HG02973 (cell line): ENCODE results near the gene AHNAK.

ENCODE experiments used
- ATAC-seq: cut with Tn5 transposase; IDR thresholded peaks from one replicate; pipeline ENCODE4 v1.9.1; 2021; ENCODE audit warnings: moderate library complexity; ENCODE audit not compliant: unreplicated experiment

AHNAK gene

DNA sequence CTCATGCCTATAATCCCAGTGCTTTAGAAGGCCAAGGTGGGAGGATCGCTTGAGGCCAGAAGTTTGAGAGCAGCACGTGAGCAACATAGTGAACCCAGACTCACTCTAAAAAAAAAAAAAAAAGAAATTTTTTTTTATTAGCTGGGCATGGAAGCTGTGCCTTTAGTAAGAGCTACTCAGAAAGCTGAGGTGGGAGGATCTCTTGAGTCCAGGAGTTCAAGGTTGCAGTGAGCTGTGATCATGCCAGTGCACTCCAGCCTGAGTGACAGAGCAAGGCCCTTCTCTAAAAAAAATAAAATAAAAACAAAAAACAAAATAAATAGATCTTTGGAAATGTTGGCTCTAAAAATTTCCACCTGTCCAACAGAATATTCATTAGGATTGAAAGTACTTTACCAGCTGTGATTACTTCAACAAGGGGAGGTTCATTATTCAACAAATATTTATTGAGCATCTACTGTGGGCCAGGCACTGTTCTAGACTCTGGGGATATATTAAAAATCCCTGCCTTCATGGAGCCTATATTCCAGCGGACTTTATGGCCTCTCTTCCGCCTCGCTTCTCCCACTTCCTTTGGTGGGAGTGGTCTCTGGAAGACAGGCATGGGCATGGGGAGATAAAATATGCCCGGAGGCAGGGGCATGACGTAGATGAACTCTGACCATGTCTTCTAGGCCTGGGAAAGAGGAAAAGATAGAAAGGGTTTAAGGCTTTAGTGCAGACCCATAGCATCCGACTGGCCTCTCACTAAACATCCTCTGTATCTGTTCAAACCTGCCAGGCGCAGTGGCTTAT lies 47.9 kb downstream of the AHNAK start:
- ATAC-seq = no peak

DNA sequence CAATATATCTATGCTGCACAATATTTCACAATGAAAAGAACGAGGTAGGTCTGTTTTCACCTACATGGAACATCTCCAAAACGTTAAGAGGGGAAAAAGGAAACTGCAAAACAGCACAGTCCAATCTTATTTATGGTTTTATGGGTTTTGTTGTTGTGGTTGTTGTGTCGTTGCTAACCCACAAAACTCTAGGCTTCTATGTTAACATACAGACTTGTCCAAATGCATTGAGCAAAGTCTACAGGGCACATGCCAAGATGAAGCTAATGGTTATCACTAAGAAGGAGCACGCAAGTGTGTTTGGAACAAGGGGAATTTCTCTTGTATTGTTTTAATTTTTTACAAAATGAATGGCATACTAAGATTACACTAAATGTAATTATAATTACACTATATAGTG lies 48.6 kb downstream of the AHNAK start:
- no peak for ATAC-seq

DNA sequence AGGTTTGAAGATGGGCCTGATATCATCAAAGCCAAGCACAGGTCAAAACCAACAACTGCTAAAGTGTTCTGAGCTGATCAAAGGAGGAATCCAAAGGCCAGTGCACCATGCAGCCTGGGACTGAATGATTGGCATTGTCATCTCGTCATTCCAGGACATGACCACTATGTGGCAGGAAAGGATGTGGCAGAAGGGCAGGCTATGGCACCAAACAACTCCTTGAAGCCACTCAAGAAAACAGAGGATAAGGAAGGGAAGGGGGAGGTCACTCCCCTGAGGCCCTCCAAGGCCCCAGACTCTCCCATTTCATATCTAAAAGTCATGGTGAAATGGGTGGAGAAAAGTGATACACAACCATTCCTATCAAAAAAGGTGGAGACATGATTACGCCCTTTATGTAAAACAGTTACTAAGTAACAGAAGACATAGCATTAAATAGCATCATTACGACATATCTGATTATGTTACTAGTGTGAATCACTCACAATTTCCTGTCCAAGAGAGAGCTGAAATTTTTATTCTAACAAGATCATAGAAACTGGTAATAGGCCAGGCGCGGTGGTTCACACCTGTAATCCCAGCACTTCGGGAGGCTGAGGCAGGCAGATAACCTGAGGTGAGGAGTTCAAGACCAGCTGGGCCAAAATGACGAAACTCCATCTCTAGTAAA lies 49.3 kb downstream of the AHNAK start:
- no peak for ATAC-seq

DNA sequence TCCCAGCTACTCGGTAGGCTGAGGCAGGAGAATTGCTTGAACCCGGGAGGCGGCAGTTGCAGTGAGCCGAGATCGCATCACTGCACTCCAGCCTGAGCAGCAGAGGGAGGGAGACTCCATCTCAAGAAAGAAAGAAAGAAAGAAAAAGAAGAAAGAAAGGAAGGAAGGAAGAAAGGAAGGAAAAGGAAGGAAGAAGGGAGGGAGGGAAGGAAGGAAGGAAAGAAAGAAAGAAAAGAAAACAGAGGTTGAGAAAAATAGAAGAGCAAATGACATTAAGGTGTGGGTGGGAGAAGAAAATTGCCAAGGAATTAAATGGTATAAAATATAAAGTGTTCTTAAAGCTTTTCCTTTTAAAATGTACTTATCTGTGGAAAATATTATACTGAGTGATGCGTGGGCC lies 49.9 kb downstream of the AHNAK start:
- ATAC-seq = no peak

DNA sequence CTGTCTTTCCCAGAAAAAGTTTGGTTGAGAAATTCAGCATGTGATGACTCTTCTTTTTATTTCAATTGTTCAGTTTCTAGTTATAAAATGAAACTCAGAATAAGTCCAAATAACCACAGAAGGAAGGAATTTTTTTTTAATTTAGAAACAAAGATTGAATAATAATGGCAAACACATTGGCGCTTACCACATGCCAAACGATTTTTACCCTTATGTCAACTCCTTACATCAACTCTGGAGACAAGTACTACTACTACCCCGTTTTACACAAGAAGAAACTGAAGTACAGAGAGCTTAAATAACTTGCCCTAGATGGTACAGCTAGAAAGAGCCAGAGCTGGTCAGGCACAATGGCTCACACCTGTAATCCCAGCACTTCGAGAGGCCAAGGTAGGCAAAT lies 52.4 kb downstream of the AHNAK start:
- ATAC-seq = no peak

DNA sequence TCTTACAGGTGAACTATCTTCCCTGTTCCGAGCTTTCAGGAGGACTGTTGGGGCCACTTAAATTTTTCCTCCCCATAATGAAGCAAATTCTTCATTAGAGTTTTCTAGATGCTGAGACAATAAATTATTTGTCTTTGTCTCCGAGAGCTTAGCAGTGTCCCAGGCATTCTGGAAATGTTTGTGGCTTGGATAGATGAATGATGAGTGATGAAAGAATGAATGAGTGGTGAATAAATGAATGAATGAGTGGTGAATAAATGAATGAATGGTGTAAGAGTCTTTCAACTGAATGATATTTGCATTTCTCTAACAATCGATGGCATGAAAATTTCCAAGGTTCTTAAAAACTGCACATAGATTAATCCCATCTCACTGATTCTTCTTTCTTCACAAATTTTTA lies 52.8 kb downstream of the AHNAK start:
- no peak for ATAC-seq

DNA sequence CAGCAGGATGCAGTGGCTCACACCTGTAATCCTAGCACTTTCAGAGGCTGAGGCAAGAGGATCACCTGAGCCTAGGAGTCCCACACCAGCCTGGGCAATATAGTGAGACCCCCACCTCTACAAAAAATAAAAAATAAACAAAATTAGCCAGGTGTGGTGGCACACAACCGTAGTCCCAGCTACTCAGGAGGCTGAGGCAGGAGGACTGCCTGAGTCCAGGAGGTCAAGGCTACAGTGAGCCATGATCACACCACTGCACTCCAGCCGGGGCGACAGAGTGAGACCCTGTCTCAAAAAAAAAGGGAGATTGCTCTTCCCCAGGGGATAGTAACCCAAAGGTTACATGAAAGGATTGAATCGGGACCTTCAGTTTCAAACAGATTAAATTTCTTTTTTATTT lies 54.0 kb downstream of the AHNAK start:
- no peak for ATAC-seq

DNA sequence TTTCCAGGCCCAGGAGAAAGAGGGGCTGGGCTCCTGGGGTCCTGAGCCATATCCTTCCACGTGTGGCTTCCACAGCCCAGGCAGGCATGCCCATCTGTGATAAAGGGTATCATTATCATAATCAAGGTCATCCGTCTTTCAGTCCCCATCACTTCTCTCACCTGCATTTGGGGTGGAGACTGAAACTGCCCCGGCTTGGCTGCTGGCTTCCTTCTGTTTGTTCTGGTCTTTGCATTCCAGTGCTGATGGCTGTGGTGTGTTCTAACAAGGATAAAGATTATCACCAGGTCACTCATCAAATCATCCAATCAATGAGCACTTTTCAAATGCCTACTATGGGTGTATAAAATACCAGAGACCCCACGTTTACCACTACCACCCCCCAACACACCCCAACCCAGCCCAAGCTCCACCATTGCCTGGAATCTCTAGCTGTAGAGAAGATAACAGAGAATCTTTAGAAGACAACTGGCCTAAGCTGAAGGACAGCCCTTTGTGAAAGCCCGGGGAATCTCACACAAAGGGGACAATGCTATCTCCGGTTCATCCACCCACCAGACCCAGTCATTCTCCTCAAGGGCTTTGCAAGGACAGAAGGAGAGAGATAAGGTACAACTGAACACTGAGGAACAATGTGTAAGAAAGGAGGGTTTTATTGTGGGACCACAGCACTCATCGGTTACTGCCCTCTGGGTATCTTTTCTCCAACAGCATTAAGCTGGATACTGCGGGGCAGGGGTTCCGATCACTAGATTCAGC lies 54.9 kb downstream of the AHNAK start:
- ATAC-seq = no peak

DNA sequence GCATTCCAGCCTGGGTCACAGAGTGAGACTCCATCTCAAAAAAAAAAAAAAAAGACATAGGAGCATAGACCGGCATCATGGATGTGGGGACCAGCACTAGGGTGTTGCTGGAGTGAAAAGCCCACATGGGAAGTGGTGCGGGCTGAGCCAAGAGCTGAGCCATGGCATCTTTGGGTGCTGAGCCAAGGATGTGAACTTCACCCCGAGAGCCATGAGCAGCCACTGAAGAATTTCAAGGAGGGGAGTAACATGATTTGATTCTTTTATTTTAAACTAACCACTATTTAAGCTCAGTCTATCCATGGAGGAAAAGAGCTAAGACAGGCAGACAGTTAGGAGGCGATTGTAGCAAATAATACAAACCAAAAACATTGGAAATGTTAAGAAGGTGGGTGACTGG lies 57.4 kb downstream of the AHNAK start:
- ATAC-seq = no peak

DNA sequence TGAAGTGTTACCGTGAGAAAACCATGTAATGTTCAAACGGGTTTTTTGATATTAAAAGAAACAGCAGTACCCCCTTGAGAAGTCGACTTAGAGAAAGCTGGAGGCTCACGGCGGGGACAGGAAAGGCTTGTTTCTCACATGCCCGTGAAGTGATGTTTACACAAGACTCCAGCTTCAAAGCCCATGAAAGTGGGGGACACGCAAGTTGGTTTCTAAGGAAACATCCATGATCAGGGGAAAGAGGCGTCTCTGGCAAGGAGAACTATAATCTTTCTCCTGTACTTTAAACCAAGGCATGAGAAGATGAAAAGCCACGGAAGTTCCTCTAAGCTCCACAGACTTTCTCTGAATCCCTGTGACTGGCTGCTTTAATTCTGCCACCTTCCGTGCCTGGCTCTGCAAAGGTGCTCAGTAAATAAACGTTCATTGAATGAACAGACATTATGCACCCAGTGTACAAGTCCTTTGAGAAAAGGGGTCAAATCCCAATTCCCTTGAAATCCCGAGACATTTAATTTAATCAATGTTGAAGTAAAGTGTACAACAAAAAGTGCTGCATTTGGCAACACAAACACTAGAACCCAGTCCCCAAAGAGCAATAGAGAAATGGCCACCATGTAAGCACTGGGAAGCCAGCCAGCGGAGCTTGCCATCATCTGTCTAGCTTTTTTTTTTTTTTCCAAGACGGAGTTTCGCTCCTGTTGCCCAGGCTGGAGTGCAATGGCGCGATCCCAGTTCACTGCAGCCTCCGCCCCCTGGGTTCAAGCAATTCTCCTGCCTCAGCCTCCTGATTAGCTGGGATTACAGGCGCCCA lies 58.7 kb downstream of the AHNAK start:
- no peak for ATAC-seq

DNA sequence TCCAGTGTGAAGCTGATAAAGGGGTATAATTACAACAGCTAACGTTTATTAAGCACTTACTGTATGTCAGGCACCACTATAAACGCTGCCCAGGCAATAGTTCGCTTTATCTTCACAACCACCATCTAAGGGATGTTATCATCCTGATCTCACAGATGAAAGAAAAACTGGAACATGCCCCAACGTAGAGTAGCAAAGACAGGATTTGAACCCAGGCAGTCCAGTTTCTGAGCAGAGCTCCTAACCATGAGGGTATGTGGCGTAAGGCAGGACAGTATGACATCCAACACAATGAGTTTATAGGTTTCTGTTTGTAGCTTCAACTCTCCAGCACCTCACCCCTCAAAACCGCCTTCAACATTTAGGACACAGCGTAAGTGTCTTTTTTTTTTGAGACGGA lies 59.5 kb downstream of the AHNAK start:
- no peak for ATAC-seq

DNA sequence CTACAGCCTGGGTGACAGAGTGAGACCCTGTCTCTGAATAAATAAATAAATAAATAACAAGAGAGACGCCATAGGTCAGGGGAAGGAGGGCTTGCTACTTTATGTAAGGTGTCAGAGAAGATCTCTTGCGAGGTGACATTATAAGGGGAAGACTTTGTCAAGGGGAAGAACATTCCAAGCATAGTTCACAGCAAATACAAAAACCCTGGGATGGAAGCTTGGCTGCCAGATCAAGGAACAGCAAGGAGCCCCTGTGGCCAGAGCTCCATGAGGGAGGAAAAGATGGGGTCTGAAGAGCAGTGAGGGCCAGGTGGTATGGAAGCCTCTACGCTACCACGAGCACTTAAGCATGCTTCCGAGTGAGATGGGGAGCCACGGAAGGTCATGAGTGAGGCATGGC lies 62.3 kb downstream of the AHNAK start:
- no peak for ATAC-seq

DNA sequence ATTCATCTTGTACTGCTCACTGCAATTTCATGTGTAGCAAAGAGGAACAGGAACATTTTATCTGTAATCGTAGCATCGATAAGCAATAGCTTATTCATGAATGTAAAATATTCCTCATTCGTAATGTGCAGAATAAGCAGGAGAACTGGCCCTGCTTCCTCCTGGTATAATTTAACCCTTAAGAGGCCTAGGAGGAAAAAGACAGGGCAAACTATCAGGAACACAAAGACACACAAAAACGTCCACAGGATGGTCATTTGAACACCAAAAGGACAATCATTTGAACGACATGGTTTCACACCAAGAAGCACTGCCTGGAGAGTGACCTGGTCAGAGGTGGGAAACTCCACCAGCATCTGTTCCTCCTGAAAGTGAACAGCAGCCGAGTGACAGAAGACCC lies 63.9 kb downstream of the AHNAK start:
- no peak for ATAC-seq

DNA sequence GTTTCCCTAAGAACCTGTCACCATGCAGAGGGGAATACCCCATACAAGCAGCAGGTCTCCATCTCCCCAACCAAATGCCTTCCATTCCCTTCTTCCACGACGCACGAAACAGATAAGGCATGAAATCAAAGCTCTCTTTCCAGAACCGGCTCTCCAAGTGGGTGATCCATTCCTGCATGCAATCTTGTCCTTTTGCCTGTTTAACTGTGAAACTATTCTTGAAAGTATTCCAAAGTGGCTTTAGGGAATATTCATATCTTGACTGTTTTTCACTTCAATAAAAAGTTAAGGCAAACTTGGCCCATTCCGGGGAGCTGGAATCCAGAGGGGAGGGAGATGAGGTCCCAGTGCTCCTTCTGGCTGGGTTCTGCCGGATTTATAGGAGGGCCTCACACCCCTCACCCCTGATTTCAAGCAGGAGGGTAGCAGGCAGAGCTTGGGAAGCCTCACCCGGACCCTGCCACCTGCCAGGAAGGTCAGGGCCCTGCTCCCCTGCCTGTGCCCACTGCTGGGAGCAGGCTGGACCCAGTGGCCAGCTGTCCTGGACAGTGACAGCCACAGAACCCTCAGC lies 66.9 kb downstream of the AHNAK start:
- no peak for ATAC-seq

DNA sequence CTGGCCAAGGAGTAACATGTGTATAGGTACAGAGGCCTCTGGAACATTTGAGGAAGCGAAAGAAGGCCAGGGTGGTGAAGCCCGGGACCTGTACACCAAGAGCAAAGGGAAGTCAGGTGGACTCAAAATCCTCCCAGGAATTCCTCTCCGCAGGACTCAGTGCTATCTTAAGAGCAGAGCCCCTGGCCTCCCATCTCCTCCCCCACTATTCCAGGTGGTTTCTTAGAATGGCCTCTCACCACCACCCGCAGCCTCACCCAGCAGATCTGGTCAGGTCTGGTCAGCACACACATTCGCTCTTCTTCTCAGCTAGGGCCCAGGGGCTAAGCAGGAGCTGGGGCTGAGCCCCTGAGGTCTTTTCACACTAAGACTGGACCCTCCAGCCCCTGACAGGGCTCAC lies 68.7 kb downstream of the AHNAK start:
- no peak for ATAC-seq

DNA sequence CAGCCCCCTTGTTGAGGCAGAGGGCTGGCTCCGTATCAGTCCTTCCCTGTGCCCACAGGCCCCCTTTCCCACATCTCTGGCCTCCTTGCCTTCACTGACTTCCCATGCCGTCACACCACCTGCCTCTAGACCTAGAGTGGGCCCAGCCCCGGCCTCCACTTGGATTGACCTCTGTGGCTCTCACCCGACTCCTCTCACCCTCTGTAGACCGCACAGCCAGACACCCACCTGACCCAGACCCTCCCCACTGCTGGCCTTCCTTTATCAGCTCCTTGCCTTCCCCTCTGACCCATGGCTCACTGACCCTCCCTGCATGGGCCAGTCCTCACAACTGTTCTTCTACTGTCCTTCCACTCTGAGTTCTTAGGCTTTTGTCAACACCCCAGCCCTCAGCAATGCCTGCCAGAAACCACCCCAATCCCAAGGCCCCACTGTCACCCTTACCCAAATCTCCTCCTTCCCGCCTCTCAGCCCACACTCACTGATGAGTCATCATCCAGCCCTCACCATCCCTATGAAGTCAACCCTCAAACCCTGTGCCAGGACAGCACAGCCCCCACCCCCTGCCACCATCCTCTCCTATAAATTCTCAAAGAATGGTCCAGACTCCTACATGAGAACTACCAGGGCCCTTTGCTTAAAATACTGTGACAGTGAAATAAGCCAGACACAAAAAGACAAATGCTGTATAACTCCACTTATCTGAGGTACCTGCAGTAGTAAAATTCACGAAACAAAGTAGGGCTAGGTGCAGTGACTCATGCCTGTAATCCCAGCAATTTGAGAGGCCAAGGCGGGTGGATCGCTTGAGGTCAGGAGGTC lies 74.3 kb downstream of the AHNAK start:
- ATAC-seq = no peak

DNA sequence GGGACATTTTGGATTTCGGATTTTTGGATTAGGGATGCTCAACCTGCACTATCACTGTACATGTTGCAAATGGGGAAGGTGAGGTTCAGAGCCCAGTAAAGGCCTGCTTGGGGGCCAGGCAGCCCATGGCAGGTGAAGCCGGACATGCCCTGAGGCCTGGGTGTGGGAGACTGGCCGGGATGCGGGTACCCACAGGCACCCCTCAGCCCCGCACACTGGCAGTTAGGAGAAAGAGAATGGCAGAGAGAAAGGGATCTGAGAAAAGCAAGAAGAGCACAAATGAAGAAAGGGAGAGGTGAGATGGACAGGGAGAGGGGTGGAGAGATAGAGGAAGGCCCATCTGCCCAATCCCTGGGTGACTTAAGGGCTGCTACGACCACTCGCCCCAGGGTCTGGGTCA lies 75.0 kb downstream of the AHNAK start:
- no peak for ATAC-seq

DNA sequence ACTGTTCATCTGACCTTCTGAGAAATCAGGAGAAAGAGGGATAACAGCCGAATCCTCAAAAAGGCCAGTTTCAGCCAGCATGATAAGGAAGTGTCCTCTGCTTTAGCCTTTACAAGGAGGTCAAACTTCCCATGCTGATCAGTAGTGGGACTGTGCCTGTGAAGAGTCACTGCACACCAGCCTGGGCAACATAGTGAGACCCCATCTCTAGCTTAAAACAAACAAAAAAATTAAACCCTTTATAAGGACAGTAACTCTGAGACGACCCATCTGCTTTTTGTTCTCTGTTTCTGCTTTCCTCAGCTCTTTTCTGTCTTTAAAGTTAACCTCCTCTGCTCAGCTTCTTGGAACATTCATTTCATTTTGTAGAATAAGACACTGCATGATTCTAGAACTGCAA lies 78.0 kb downstream of the AHNAK start:
- no peak for ATAC-seq

DNA sequence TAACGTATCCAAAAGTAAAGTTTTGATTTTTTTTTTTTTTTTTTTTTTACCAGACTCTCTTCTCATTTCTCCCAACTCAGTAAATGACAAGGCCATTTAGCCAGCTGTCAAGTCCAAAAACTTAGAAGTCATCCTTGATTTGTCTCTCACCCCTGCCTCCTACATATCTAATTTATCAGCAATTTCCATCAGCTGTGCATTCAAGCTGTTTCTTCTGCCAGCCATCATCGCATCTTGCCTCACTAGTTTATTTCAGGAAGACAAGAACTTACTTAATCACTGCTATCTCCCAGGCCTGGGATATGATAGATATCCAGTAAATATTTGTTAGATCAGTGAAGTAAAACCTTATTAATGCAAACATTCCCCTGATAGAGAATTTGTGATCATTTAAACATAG lies 80.2 kb downstream of the AHNAK start:
- ATAC-seq = no peak

DNA sequence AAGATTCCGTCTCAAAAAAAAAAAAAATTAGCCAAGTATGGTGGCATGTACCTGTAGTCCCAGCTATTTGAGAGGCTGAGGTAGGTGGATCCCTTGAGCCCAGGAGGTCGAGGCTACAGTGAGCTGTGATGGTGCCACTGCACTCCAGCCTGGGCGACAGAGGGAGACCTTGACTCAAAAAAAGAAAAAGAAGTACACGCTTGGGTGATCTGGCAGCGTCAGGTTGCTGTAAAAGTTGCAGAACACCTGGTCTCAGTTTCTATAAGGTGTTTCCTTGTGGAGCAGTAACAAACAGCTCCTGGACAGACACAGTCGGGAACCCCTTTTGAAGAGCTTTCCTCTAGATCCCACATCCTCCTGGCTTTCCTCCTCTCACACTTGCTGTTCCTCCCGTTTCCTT lies 82.0 kb downstream of the AHNAK start:
- no peak for ATAC-seq
